H9 (cell line): ENCODE data around the gene GAL3ST1. TPM values are rescaled to one million over a fixed set of nuclear protein-coding genes. Genes with fewer than 3 reads are reported as not detected.

Source experiments
- DNase-seq: peaks from one replicate; pipeline ENCODE4 v3.0.0-alpha.2; 2017
- H2AFZ ChIP-seq: one replicate; pipeline ENCODE4 v1.6.1; 2013; ENCODE audit warnings: mild to moderate bottlenecking, low read length, control low read depth, moderate library complexity
- H2AK5ac ChIP-seq: 2 replicates; pipeline ENCODE4 v1.6.1; 2013; ENCODE audit warnings: low read length, control low read depth, mixed read lengths; ENCODE audit not compliant: insufficient read length
- H2BK120ac ChIP-seq: one replicate; pipeline ENCODE4 v1.6.1; 2013; ENCODE audit warnings: low read depth, mild to moderate bottlenecking, low read length, control low read depth, inconsistent platforms; ENCODE audit not compliant: poor library complexity, severe bottlenecking
- H2BK12ac ChIP-seq: 2 replicates; pipeline ENCODE4 v1.6.1; 2013; ENCODE audit warnings: low read length, control low read depth, mixed read lengths, low read depth; ENCODE audit not compliant: insufficient read length
- H2BK15ac ChIP-seq: 2 replicates; pipeline ENCODE4 v1.6.1; 2013; ENCODE audit warnings: low read depth, low read length, control low read depth
- H2BK20ac ChIP-seq: one replicate; pipeline ENCODE4 v1.6.1; 2013; ENCODE audit warnings: low read depth, mild to moderate bottlenecking, low read length, control low read depth, inconsistent platforms; ENCODE audit not compliant: poor library complexity, severe bottlenecking
- H2BK5ac ChIP-seq: 2 replicates; pipeline ENCODE4 v1.6.1; 2013; ENCODE audit warnings: low read length, control low read depth, mixed read lengths; ENCODE audit not compliant: insufficient read length
- H3K14ac ChIP-seq: 2 replicates; pipeline ENCODE4 v1.6.1; 2013; ENCODE audit warnings: low read length, control low read depth; ENCODE audit not compliant: insufficient read depth
- H3K18ac ChIP-seq: 2 replicates; pipeline ENCODE4 v1.6.1; 2013; ENCODE audit warnings: low read depth, mild to moderate bottlenecking, mixed read lengths, low read length, control low read depth; ENCODE audit not compliant: insufficient read length
- H3K23ac ChIP-seq: 2 replicates; pipeline ENCODE4 v1.6.1; 2013; ENCODE audit warnings: low read length, control low read depth, mixed read lengths, low read depth; ENCODE audit not compliant: insufficient read length
- H3K23me2 ChIP-seq: 2 replicates; pipeline ENCODE4 v1.6.1; 2013; ENCODE audit warnings: low read depth, mild to moderate bottlenecking, mixed read lengths, low read length, control low read depth; ENCODE audit not compliant: insufficient read length, poor library complexity, severe bottlenecking
- H3K27ac ChIP-seq: 2 replicates; pipeline ENCODE4 v1.5.1; 2013; ENCODE audit warnings: low read length, control low read depth, mixed read lengths, low read depth; ENCODE audit not compliant: insufficient read length
- H3K27me3 ChIP-seq: 2 replicates; pipeline ENCODE4 v1.6.1; 2013; ENCODE audit warnings: low read length, control low read depth, inconsistent platforms; ENCODE audit not compliant: insufficient read depth
- H3K4ac ChIP-seq: 2 replicates; pipeline ENCODE4 v1.6.1; 2013; ENCODE audit warnings: low read depth, mild to moderate bottlenecking, control low read depth, inconsistent platforms, low read length, moderate library complexity
- H3K4me1 ChIP-seq: 2 replicates; pipeline ENCODE4 v1.6.1; 2013; ENCODE audit warnings: low read length, control low read depth, inconsistent platforms; ENCODE audit not compliant: insufficient read depth
- H3K4me2 ChIP-seq: 2 replicates; pipeline ENCODE4 v1.6.1; 2013; ENCODE audit warnings: low read length, control low read depth, mixed read lengths; ENCODE audit not compliant: insufficient read length, insufficient read depth
- H3K56ac ChIP-seq: 2 replicates; pipeline ENCODE4 v1.6.1; 2013; ENCODE audit warnings: low read depth, mild to moderate bottlenecking, mixed read lengths, low read length, control low read depth; ENCODE audit not compliant: insufficient read length
- H3K79me1 ChIP-seq: 2 replicates; pipeline ENCODE4 v1.6.1; 2013; ENCODE audit warnings: low read depth, mild to moderate bottlenecking, moderate library complexity, low read length, control low read depth, inconsistent platforms; ENCODE audit not compliant: insufficient read depth, poor library complexity, severe bottlenecking
- H3K79me2 ChIP-seq: 2 replicates; pipeline ENCODE4 v1.6.1; 2013; ENCODE audit warnings: low read length, control low read depth, inconsistent platforms; ENCODE audit not compliant: insufficient read depth
- H3K9ac ChIP-seq: 2 replicates; pipeline ENCODE4 v1.6.1; 2013; ENCODE audit warnings: low read length, control low read depth, mixed read lengths; ENCODE audit not compliant: insufficient read length; ENCODE audit errors: extremely low read depth
- H3K9me3 ChIP-seq: one replicate; pipeline ENCODE4 v1.6.1; 2013; ENCODE audit warnings: low read depth, low read length, inconsistent platforms; ENCODE audit not compliant: control insufficient read depth
- H3T11ph ChIP-seq: one replicate; pipeline ENCODE4 v1.6.1; 2013; ENCODE audit warnings: mild to moderate bottlenecking, low read length, control low read depth, inconsistent platforms
- H4K20me1 ChIP-seq: one replicate; pipeline ENCODE4 v1.6.1; 2013; ENCODE audit not compliant: control insufficient read depth, insufficient read length, insufficient read depth
- H4K5ac ChIP-seq: 2 replicates; pipeline ENCODE4 v1.6.1; 2013; ENCODE audit warnings: low read depth, mild to moderate bottlenecking, mixed read lengths, low read length, control low read depth; ENCODE audit not compliant: insufficient read length
- H4K8ac ChIP-seq: replicated peaks from 2 replicates; pipeline ENCODE4 v1.6.1; 2013; ENCODE audit warnings: low read length, control low read depth, mixed read lengths, low read depth; ENCODE audit not compliant: insufficient read length
- H4K91ac ChIP-seq: 2 replicates; pipeline ENCODE4 v1.6.1; 2013; ENCODE audit warnings: low read depth, mild to moderate bottlenecking, moderate library complexity, mixed read lengths, low read length, control low read depth; ENCODE audit not compliant: insufficient read length
- H3K27ac Mint-ChIP-seq, 3 experiments: 2 replicates in 2 of 3; 3 replicates in 1 of 3; pipeline ENCODE4 v1.8.0; 2020 to 2021; ENCODE audit warnings: mixed read lengths in 3 of 3, mild to moderate bottlenecking in 1 of 3, moderate library complexity in 1 of 3
- H3K27me3 Mint-ChIP-seq: 2 replicates; pipeline ENCODE4 v1.8.0; 2021; ENCODE audit warnings: low read depth, mild to moderate bottlenecking, moderate library complexity, mixed read lengths
- H3K36me3 Mint-ChIP-seq, 3 experiments: 2 replicates in 2 of 3; 3 replicates in 1 of 3; pipeline ENCODE4 v1.8.0; 2020 to 2021; ENCODE audit warnings: low read depth in 3 of 3, mixed read lengths in 3 of 3; ENCODE audit not compliant: insufficient read depth in 1 of 3
- H3K4me1 Mint-ChIP-seq, 2 experiments: 2 replicates each; pipeline ENCODE4 v1.8.0; 2020; ENCODE audit warnings: mixed read lengths in 2 of 2
- H3K4me3 Mint-ChIP-seq, 2 experiments: 2 replicates in 1 of 2; 3 replicates in 1 of 2; pipeline ENCODE4 v1.8.0; 2020 to 2021; ENCODE audit warnings: mild to moderate bottlenecking in 2 of 2, mixed read lengths in 2 of 2, moderate library complexity in 1 of 2
- H3K9me3 Mint-ChIP-seq, 2 experiments: 2 replicates in 1 of 2; 3 replicates in 1 of 2; pipeline ENCODE4 v1.8.0; 2020; ENCODE audit warnings: mild to moderate bottlenecking in 2 of 2, mixed read lengths in 2 of 2, moderate library complexity in 1 of 2
- CTCF ChIP-seq: fragments of 200-600 bp; sonication (generic); conservative IDR thresholded peaks from 3 replicates; pipeline ENCODE4 v1.8.0; 2021; ENCODE audit warnings: antibody characterized with exemption, mild to moderate bottlenecking
- WGBS: extraction: QIAGEN DNeasy Blood & Tissue Kit; methylation state at CpG from one replicate; pipeline ENCODE4 v1.1.7; 2013; ENCODE audit warnings: missing lambda C conversion rate, low lambda C conversion rate, mixed read lengths; ENCODE audit not compliant: insufficient read length; ENCODE audit errors: extremely low coverage; 5-methylcytosine and 5-hydroxymethylcytosine counted together
- total RNA-seq: library from RNA; stranded (reverse); gene quantifications from 2 replicates; pipeline ENCODE4 v1.2.1, GENCODE V29; 2021

Gene GAL3ST1
- total RNA-seq, 1 experiment from 2014 or later = 5.1 TPM

GRCh38 chr22:30553971-30554370 lies 20.5 kb downstream of the GAL3ST1 start:
- Histone ChIP-seq H2BK15ac (no peak overlapping the region), H3K56ac (no peak overlapping the region), H3K23me2 (no peaks in the 10 kb centered on the region), H3K4me1 (no peaks in the 10 kb centered on the region), H4K8ac (no peak overlapping the region), H3K27me3 (no peaks in the 10 kb centered on the region), H2BK5ac (no peak overlapping the region), H2AFZ (no peak overlapping the region), H3K4ac (no peak overlapping the region), H2BK120ac (no peak overlapping the region), H3K14ac (no peak overlapping the region), H2BK12ac (no peak overlapping the region), H4K20me1 (no peaks in the 10 kb centered on the region), H3K23ac (no peak overlapping the region), H3K79me2 (no peaks in the 10 kb centered on the region), H3K27ac (no peak overlapping the region), H4K5ac (no peak overlapping the region), H3K18ac (no peak overlapping the region), H4K91ac (no peak overlapping the region), H3K9me3 (no peaks in the 10 kb centered on the region), H3K9ac (no peak overlapping the region), H3T11ph (no peak overlapping the region), H2AK5ac (no peak overlapping the region), H3K79me1 (no peaks in the 10 kb centered on the region), H3K4me2 (no peak overlapping the region), H2BK20ac (no peak overlapping the region)
- no peak for DNase-seq
- no peak for TF ChIP-seq CTCF
- Mint-ChIP-seq H3K4me3 (no peak overlapping the region), H3K4me1 (peaks cover 8 to 24% of the 10 kb centered on the region in 2 experiments; a peak in 3 of 4 replicates), H3K36me3 (peaks cover 0 to 6% (median 0%) of the 10 kb centered on the region in 3 experiments; a peak in 3 of 7 replicates), H3K27me3 (no peaks in the 10 kb centered on the region; the same call in 1 of the 2 replicates), H3K9me3 (no peaks in the 10 kb centered on the region; a peak in 1 of 5 replicates), H3K27ac (no peak overlapping the region; a peak in 1 of 7 replicates)
- WGBS = no CpG with 5 or more reads among the region's 7 CpGs
